T-helper 2 cell treated with Interferon-gamma antibody and Interleukin-4, amounts not matched to agents 5 μg/mL and 100 μg/mL, for 36 hours (primary cell): ENCODE measurements around the gene FAM9C.
"Not testable (repeated sequence)": the region's sequence is repeated elsewhere in the genome, so short reads cannot be mapped to it uniquely, and the experiment has no call there.

ENCODE experiments used
- DNase-seq: peaks from one replicate; pipeline ENCODE4 v3.0.0; 2021; ENCODE audit warnings: low spot score
- H3K27ac Mint-ChIP-seq: one replicate; pipeline ENCODE4 v1.8.0; 2021; ENCODE audit warnings: mild to moderate bottlenecking, mixed read lengths
- H3K27me3 Mint-ChIP-seq: one replicate; pipeline ENCODE4 v1.8.0; 2021; ENCODE audit warnings: low read depth, mixed read lengths
- H3K36me3 Mint-ChIP-seq: one replicate; pipeline ENCODE4 v1.8.0; 2021; ENCODE audit warnings: low read depth, mixed read lengths
- H3K4me1 Mint-ChIP-seq: one replicate; pipeline ENCODE4 v1.8.0; 2021; ENCODE audit warnings: low read depth, mixed read lengths
- H3K4me3 Mint-ChIP-seq: one replicate; pipeline ENCODE4 v1.8.0; 2022; ENCODE audit warnings: mild to moderate bottlenecking, moderate library complexity, mixed read lengths
- H3K9me3 Mint-ChIP-seq: one replicate; pipeline ENCODE4 v1.8.0; 2021; ENCODE audit warnings: mixed read lengths

FAM9C gene

DNA sequence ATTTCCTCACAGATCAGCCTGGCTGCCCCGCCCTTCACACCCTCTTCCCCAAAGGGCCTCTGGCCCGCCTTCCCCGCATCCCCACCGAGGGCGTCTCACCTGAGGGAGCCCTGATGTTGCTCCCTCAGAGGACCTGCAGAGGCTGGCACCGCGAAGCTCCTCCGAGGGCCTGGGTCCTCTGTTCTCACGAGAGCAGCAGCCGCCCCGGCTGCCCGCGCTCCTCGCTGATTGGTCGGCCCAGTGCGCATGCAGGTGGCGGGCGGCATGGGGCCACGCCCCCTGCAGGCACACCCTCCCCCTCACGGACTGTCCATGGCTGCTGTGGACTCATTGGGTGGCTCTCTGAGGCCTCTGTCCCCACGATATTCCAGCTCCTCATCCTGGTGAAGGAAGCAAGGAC is at the start of gene FAM9C:
Gene FAM9C (minus strand): TSS at position 180 of the 400 bp plus-strand sequence. CDS start 831 bp downstream, outside the sequence.
- Mint-ChIP-seq H3K27me3 (no peaks in the 10 kb centered on the region), H3K27ac (no peak within 1 kb of the TSS), H3K36me3 (no peaks in the 10 kb centered on the region), H3K4me1 (peaks cover 8% of the 10 kb centered on the region), H3K9me3 (no peaks in the 10 kb centered on the region), H3K4me3 (no peak within 1 kb of the TSS)
- no peak for DNase-seq

- H3K36me3 Mint-ChIP-seq: peaks cover 10% of the 10 kb centered on the region
- H3K9me3 Mint-ChIP-seq: no peaks in the 10 kb centered on the region
- H3K4me1 Mint-ChIP-seq: peaks cover 60% of the 10 kb centered on the region
- peak overlapping the region; percentile 90 for H3K27ac Mint-ChIP-seq
- no peaks in the 10 kb centered on the region for H3K27me3 Mint-ChIP-seq
- H3K4me3 Mint-ChIP-seq: peak overlapping the region; percentile 78
- DNase-seq: no peak
Observed at GRCh38 chrX:13093529-13094140, 49.2 kb upstream of the FAM9C start.

DNA sequence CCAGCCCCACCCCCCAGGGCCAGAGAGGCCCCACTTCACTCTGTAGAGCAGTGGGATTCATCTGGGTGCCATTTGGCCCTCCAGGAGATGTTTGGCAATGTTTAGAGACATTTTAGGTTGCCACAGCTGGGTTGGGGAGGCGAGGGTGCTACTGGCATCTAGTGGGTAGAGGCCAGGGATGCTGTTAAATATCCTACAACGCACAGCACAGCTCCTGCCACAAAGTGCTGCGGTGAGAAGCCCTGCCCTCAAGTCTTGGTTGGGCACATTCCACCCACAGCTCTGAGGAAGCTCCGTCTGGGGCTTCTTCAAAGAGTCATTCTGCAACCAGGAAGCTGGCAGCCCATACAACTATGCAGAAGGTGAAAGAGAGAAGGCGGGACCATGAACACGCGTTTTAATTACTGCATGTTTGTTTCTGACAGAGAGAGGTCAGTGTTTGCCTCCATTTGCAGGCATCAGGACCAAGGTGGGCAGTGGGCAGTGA is 48.1 kb upstream of the FAM9C start:
- H3K4me3 Mint-ChIP-seq: peak overlapping the region; percentile 78
- peak overlapping the region; percentile 90 for H3K27ac Mint-ChIP-seq
- H3K9me3 Mint-ChIP-seq: no peaks in the 10 kb centered on the region
- peaks cover 10% of the 10 kb centered on the region for H3K36me3 Mint-ChIP-seq
- H3K4me1 Mint-ChIP-seq: peaks cover 67% of the 10 kb centered on the region
- H3K27me3 Mint-ChIP-seq: no peaks in the 10 kb centered on the region
- DNase-seq: peak; percentile 81

- peaks cover 73% of the 10 kb centered on the region for H3K4me1 Mint-ChIP-seq
- H3K4me3 Mint-ChIP-seq: peak overlapping the region; percentile 78
- H3K36me3 Mint-ChIP-seq: peaks cover 4% of the 10 kb centered on the region
- H3K27me3 Mint-ChIP-seq: no peaks in the 10 kb centered on the region
- peak; percentile 33 for DNase-seq
- no peaks in the 10 kb centered on the region for H3K9me3 Mint-ChIP-seq
- peak overlapping the region; percentile 90 for H3K27ac Mint-ChIP-seq
Observed at GRCh38 chrX:13091111-13091765, 46.8 kb upstream of the FAM9C start.

DNA sequence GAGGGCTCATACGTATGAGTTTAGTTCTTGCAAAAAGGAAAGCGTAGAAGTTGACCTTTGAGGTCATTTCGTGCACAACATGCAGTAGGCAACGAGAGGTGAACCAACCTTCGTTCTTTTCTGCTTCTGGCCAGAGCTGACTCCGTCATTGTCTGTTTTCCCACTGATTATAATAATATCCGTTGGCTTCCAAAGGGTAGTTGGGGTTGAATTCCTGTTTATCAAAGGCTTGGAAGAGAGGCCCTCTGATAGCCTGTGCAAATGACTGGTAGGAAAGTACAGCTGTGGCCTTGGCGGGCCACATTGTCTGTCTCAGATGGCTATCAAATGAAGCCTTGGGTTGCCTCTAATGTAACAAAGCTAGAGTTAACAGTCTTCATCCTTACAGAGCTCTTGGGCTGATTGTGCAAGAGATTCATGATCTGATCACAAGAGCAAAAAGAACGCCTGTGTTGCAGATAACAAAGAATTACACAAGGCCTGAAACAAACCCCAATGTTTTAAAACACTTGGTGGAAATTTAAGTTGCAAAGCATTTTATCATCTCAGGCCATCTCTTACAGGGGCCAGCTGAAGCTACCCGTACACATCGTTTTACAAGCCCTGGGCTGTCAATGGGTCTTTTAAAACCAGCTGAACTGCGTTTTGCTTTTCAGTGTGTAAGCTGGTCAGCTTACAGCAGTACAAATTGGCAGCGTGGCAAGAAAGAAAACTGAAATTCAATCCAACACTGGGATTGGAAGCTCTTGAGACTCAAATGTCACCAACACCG is 46.1 kb upstream of the FAM9C start:
- peaks cover 69% of the 10 kb centered on the region for H3K4me1 Mint-ChIP-seq
- peak overlapping the region; percentile 78 for H3K4me3 Mint-ChIP-seq
- H3K27me3 Mint-ChIP-seq: no peaks in the 10 kb centered on the region
- DNase-seq: peak; percentile 36
- peaks cover 4% of the 10 kb centered on the region for H3K36me3 Mint-ChIP-seq
- H3K9me3 Mint-ChIP-seq: no peaks in the 10 kb centered on the region
- peak overlapping the region; percentile 90 for H3K27ac Mint-ChIP-seq

- H3K9me3 Mint-ChIP-seq: no peaks in the 10 kb centered on the region
- H3K27me3 Mint-ChIP-seq: no peaks in the 10 kb centered on the region
- H3K36me3 Mint-ChIP-seq: peaks cover 4% of the 10 kb centered on the region
- peaks cover 71% of the 10 kb centered on the region for H3K4me1 Mint-ChIP-seq
- peak overlapping the region; percentile 78 for H3K4me3 Mint-ChIP-seq
- peak overlapping the region; percentile 90 for H3K27ac Mint-ChIP-seq
- DNase-seq: no peak
Observed at GRCh38 chrX:13090027-13090338, 45.6 kb upstream of the FAM9C start.

GRCh38 chrX:13088156-13088487 is 43.7 kb upstream of the FAM9C start:
- H3K4me3 Mint-ChIP-seq: peak overlapping the region; percentile 85
- H3K36me3 Mint-ChIP-seq: peaks cover 2% of the 10 kb centered on the region
- DNase-seq: no peak
- peak overlapping the region; percentile 96 for H3K27ac Mint-ChIP-seq
- H3K27me3 Mint-ChIP-seq: no peaks in the 10 kb centered on the region
- peaks cover 73% of the 10 kb centered on the region for H3K4me1 Mint-ChIP-seq
- H3K9me3 Mint-ChIP-seq: no peaks in the 10 kb centered on the region

GRCh38 chrX:13087322-13088155 is 43.1 kb upstream of the FAM9C start:
- Mint-ChIP-seq H3K9me3 (no peaks in the 10 kb centered on the region), H3K27ac (peak overlapping the region; percentile 96), H3K4me3 (peak overlapping the region; percentile 85), H3K36me3 (peaks cover 2% of the 10 kb centered on the region), H3K4me1 (peaks cover 72% of the 10 kb centered on the region), H3K27me3 (no peaks in the 10 kb centered on the region)
- DNase-seq: peak; percentile 77

DNA sequence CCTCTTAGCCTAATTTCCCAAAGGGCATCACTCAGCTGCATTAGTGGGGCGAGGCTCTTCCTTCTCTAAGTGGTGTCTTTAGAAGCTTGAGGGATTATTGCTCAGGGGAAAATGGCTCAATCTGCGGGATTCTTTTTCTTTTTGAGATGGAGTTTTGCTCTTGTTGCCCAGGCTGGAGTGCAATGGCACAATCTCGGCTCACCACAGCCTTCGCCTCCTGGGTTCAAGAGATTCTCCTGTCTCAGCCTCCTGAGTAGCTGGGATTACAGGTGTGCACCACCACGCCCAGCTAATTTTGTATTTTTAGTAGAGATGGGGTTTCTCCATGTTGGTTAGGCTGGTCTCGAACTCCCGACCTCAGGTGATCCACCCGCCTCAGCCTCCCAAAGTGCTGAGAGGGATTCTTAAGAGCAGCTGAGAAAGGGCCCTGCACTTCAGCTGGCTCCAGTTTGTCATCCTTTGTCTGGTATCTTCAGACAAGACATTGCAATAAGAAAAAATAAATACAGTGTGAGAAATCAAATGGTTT is 42.4 kb upstream of the FAM9C start:
- H3K9me3 Mint-ChIP-seq, DNase-seq, H3K27me3 Mint-ChIP-seq, H3K36me3 Mint-ChIP-seq: not testable (repeated sequence)
- peak overlapping the region; percentile 96 for H3K27ac Mint-ChIP-seq
- peak overlapping the region; percentile 85 for H3K4me3 Mint-ChIP-seq
- H3K4me1 Mint-ChIP-seq: peaks cover 74% of the 10 kb centered on the region

DNA sequence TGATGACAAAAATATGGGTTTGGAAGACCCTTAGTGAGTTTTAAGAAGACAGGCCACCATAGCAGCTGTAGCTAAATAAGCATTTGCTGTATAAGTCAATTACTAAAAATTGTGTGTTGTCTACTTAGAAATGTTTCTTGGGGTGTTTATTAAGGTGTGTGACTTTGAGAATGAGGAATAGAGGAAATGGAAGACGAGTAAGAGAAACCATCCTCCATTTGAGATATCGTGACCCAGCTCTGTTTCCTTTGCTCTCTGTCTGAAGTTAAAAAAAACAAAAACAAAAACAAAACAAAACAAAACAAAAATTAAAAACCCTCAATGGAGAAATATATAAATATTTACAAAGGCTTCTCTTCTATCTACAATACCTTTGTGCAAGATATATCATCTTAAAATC is 41.7 kb upstream of the FAM9C start:
- Mint-ChIP-seq H3K4me1 (peaks cover 74% of the 10 kb centered on the region), H3K27ac (peak overlapping the region; percentile 96), H3K36me3 (peaks cover 2% of the 10 kb centered on the region), H3K9me3 (no peaks in the 10 kb centered on the region), H3K4me3 (peak overlapping the region; percentile 85), H3K27me3 (no peaks in the 10 kb centered on the region)
- no peak for DNase-seq

- Mint-ChIP-seq H3K9me3 (no peaks in the 10 kb centered on the region), H3K27me3 (no peaks in the 10 kb centered on the region), H3K27ac (peak overlapping the region; percentile 96), H3K4me1 (peaks cover 74% of the 10 kb centered on the region), H3K36me3 (peaks cover 2% of the 10 kb centered on the region), H3K4me3 (peak overlapping the region; percentile 85)
- peak; percentile 36 for DNase-seq
Observed at GRCh38 chrX:13085526-13085925, 41.1 kb upstream of the FAM9C start.

DNA sequence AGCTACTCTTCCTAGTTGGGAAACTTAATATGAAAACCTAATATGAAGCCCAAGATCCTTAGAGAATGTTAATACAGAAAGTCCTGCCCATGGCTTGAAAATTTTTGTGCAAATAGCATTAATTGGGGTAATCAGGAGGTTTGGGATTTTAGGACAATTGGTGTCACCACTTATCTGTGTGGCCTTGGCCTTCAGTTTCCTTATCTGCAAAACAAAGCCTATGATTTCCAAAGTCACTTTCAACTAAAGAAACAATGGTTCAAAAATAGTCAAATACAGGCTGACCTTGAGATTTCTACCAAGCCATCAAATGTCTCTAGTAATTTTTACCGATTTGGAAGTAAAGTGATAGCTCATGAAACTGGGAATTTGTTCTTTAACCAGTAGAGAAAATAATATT is 40.2 kb upstream of the FAM9C start:
- H3K4me1 Mint-ChIP-seq: peaks cover 74% of the 10 kb centered on the region
- peaks cover 2% of the 10 kb centered on the region for H3K36me3 Mint-ChIP-seq
- no peak for DNase-seq
- H3K27me3 Mint-ChIP-seq: no peaks in the 10 kb centered on the region
- peak overlapping the region; percentile 60 for H3K27ac Mint-ChIP-seq
- no peaks in the 10 kb centered on the region for H3K9me3 Mint-ChIP-seq
- H3K4me3 Mint-ChIP-seq: no peak overlapping the region

DNA sequence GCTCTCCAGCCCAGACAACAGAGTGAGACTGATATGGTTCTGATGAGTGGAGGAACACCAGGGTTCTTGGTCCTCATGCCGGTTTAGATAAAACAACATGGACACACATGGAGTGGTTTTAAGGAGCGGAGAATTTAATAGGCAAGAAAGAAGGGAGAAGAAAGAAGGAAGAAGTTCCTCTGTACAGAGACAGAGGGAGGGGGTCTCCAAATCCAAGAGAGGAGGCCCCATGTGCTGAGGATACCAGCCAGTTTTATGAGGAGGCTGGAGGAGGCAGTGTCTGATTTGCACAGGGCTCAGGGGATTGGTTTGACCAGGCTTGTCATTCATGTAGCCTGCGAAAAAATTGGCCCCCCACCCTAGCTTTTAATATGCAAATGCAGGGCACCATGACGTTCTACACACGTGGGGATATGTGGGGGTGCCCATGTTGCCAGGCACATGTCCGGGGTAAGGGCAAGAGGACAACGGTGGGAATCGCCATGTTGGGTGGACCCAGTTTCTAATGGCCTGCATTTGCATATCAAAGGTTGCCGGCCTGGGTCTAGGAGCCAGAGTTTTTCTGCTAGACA is 39.4 kb upstream of the FAM9C start:
- DNase-seq, H3K27me3 Mint-ChIP-seq, H3K4me3 Mint-ChIP-seq, H3K36me3 Mint-ChIP-seq, H3K9me3 Mint-ChIP-seq: not testable (repeated sequence)
- H3K27ac Mint-ChIP-seq: peak overlapping the region; percentile 75
- peaks cover 74% of the 10 kb centered on the region for H3K4me1 Mint-ChIP-seq
